Central memory CD8-positive, alpha-beta T cell (primary cell): ENCODE measurements around the gene GPC3.
"Not testable (repeated sequence)": the region's sequence is repeated elsewhere in the genome, so short reads cannot be mapped to it uniquely, and the experiment has no call there.

ENCODE experiments used
- ATAC-seq: fragments of 150-1000 bp; cut with Tn5 transposase; replicated peaks from 2 replicates; pipeline ENCODE4 v1.10.0; 2022; ENCODE audit warnings: mild to moderate bottlenecking, moderate FRiP score, moderate number of reproducible peaks; ENCODE audit not compliant: poor library complexity, severe bottlenecking; ENCODE audit errors: extremely low read depth
- DNase-seq, 2 donors: peaks; one replicate each; pipeline ENCODE4 v3.0.0; 2021; ENCODE audit warnings: low spot score in 2 of 2
- H3K27ac Mint-ChIP-seq: one replicate; pipeline ENCODE4 v1.8.0; 2022; ENCODE audit warnings: low read depth, mild to moderate bottlenecking, moderate library complexity, mixed read lengths
- H3K27me3 Mint-ChIP-seq: one replicate; pipeline ENCODE4 v1.8.0; 2022; ENCODE audit warnings: mixed read lengths
- H3K36me3 Mint-ChIP-seq: one replicate; pipeline ENCODE4 v1.8.0; 2022; ENCODE audit warnings: mild to moderate bottlenecking, moderate library complexity, mixed read lengths; ENCODE audit not compliant: insufficient read depth
- H3K4me1 Mint-ChIP-seq: one replicate; pipeline ENCODE4 v1.8.0; 2022; ENCODE audit warnings: mixed read lengths
- H3K4me3 Mint-ChIP-seq: one replicate; pipeline ENCODE4 v1.8.0; 2022; ENCODE audit warnings: mild to moderate bottlenecking, moderate library complexity, mixed read lengths
- H3K9me3 Mint-ChIP-seq: one replicate; pipeline ENCODE4 v1.8.0; 2022; ENCODE audit warnings: mixed read lengths

GPC3 gene

DNA sequence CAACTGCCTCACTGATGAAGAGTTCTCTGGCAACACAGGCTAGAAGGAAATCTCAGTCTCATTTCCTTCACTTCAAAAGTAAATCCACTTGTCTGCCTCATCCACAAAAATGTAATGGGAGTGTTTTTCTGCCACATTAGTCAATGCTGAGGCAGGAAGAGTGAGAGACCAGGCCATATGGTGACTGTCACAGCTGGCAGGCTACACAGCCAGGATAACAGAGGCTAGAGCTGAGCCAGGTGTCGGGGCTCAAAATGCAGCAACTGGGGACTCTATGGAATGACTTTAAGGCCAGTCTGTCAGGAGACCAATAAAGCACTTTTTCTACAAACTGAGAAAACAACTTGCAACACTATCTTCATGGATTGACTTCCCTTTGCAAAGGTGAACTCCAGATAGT lies 204.2 kb downstream of the GPC3 start:
- H3K27me3 Mint-ChIP-seq, result no peaks in the 10 kb centered on the region
- no peak overlapping the region for H3K27ac Mint-ChIP-seq
- no peak for DNase-seq
- no peaks in the 10 kb centered on the region for H3K4me1 Mint-ChIP-seq
- no peaks in the 10 kb centered on the region for H3K36me3 Mint-ChIP-seq
- no peak for ATAC-seq
- no peak overlapping the region for H3K4me3 Mint-ChIP-seq
- H3K9me3 Mint-ChIP-seq, result no peaks in the 10 kb centered on the region

DNA sequence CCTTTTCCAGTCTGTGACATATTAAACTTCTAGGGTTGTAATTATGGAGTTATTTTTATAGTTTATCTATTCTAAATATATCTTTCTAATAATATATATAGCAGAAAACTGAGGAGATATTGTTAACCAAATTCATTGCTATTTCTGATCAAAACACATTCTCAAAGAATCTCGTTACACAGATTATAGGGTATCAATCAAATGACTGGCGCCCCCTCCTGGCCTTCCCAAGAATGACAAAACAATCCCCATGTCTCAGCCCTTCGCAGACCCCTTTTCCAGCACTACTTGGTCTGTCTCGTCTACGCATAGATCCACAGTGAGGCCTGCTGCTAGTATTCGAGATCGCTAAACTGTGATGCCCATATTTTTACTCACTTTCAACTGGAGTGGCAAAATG lies 209.3 kb downstream of the GPC3 start:
- ATAC-seq, result no peak
- Mint-ChIP-seq H3K27ac (no peak overlapping the region), H3K4me1 (no peaks in the 10 kb centered on the region)

DNA sequence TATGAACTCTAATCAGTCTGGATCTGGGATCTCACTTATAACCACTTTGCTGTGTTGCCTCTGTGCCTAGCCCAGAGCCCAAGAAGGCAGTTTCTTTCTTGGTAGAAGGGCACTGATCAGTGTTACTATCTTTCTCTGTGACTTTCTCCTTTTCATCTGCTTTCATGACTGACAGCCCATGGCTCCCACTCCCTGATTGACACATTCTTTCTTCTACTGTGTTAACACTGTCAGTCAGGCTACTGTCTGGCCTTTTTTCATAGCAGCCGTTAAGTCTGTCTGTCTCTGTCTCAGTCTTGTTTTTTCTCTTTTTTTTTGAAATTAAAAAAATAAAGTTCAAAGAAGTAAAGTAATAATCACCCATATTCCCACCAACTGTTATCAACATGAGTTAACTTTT lies 210.6 kb downstream of the GPC3 start:
- ATAC-seq (no peak), DNase-seq (no peak)
- no peaks in the 10 kb centered on the region for H3K4me1 Mint-ChIP-seq
- H3K9me3 Mint-ChIP-seq, result no peaks in the 10 kb centered on the region
- H3K36me3 Mint-ChIP-seq, result no peaks in the 10 kb centered on the region
- H3K4me3 Mint-ChIP-seq, result no peak overlapping the region
- H3K27ac Mint-ChIP-seq, result no peak overlapping the region
- H3K27me3 Mint-ChIP-seq, result no peaks in the 10 kb centered on the region

More for the DNA sequence above, 209.3 kb downstream of the GPC3 start:
- no peaks in the 10 kb centered on the region for H3K27me3 Mint-ChIP-seq
- no peaks in the 10 kb centered on the region for H3K36me3 Mint-ChIP-seq
- H3K4me3 Mint-ChIP-seq, result no peak overlapping the region
- DNase-seq, result peak in 1 of 2 donors; percentile 12
- H3K9me3 Mint-ChIP-seq, result no peaks in the 10 kb centered on the region

DNA sequence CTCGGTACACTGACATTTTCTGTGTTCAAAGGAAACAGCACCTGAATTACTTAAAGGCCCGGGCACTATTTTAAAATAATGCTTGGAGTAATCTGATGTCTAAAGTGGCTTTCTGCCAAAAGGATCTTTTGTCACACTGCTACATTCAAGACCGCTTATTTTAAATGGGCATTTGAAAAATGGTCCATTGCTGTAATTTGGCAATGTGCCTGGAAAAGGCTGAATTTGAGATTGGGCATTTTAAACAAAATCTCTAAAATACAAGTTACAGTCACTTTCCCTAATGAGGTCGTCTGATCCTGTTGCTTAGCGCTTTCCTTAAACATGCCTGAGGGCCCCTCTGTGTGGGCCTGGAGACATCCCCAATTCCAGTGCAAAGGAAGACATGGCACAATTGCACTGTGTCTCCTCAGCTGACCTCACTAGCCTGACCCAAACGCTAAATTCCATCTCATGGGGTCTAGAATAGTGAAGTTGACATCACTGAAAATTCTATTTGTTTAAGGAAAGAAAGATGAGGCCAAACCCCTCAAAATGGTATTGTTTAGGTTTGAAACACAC lies 214.2 kb downstream of the GPC3 start:
- Mint-ChIP-seq H3K9me3 (no peaks in the 10 kb centered on the region), H3K4me1 (no peaks in the 10 kb centered on the region), H3K27me3 (no peaks in the 10 kb centered on the region), H3K36me3 (no peaks in the 10 kb centered on the region), H3K27ac (no peak overlapping the region), H3K4me3 (no peak overlapping the region)
- ATAC-seq (no peak), DNase-seq (no peak)

DNA sequence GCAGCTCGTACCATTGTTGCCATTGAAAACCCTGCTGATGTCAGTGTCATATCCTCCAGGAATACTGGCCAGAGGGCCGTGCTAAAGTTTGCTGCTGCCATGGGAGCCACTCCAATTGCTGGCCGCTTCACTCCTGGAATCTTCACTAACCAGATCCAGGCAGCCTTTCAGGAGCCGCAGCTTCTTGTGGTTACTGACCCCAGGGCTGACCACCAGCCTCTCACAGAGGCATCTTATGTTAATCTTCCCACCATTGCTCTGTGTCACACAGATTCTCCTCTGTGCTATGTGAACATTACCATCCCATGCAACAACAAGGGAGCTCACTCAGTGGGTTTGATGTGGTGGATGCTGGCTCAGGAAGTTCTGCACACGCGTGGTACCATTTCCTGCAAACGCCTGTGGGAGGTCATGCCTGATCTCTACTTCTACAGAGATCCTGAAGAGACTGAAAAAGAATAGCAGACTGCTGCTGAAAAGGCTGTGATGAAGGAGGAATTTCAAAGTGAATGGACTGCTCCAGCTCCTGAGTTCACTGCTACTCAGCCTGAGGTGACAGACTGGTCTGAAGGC lies 222.3 kb downstream of the GPC3 start:
- H3K27me3 Mint-ChIP-seq, result peaks cover 13% of the 10 kb centered on the region
- not testable (repeated sequence) for H3K27ac Mint-ChIP-seq, H3K4me1 Mint-ChIP-seq, ATAC-seq, H3K4me3 Mint-ChIP-seq, H3K9me3 Mint-ChIP-seq, H3K36me3 Mint-ChIP-seq, DNase-seq

DNA sequence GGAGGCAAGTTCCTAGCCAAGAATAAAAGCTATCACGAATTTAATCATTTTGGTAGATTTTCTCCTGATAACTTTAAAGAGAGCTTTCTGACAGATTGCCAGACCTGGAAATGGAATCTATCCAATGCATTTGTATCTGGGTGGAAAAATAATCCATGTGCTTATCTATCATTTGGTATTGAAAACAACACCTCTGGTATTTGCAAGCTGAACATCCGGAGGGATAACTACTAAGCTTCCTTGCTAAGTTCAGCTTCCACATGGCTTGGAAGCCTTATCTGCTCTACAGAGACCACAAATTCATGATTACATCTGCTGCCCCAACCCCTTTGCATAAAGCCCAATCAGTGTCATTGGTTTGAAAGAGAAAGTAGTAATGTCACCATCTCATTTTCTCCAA lies 230.7 kb downstream of the GPC3 start:
- Mint-ChIP-seq H3K4me3 (no peak overlapping the region), H3K36me3 (no peaks in the 10 kb centered on the region), H3K27ac (no peak overlapping the region), H3K9me3 (no peaks in the 10 kb centered on the region), H3K4me1 (no peaks in the 10 kb centered on the region), H3K27me3 (no peaks in the 10 kb centered on the region)
- DNase-seq (no peak), ATAC-seq (no peak)

DNA sequence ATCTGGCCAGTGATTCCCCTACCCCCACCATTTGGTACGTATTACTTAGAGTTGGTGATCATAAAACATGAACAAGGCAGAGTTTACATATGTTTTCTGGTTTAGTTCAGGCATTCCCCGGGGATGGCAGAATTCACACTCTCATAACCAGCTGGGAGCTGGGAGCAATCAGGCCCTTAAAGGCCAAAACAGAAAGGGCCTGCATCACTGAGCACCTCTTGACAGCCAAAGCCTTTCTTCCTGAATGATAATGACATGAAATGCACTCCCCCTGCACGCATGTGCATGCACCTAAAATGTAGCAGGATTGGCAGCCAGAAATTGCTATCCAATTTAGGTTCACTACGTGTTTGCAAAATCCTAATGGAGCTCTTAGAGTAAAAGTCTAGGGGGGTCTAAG lies 235.4 kb downstream of the GPC3 start:
- ATAC-seq, result no peak
- Mint-ChIP-seq H3K27ac (no peak overlapping the region), H3K9me3 (no peaks in the 10 kb centered on the region), H3K4me1 (no peaks in the 10 kb centered on the region), H3K36me3 (no peaks in the 10 kb centered on the region), H3K4me3 (no peak overlapping the region), H3K27me3 (no peaks in the 10 kb centered on the region)
- DNase-seq, result no peak

DNA sequence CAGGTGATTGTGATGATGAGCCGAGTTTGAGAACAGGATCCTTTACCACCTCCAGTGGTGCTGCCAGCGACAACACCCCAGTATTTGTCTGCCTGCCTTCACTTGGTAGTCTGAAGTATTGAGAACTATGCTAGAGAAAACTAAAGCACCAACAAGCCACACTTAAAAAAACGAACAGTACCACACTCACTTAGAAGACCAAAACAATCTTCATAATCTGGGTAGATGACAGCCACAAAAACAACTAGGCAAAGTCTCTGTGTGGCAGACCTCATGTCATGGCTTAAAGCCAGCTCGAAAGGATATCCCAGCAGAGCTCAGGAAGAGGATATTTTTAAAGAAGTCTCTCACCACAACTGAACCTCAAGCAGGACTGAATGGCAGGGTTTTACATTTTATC lies 236.0 kb downstream of the GPC3 start:
- no peaks in the 10 kb centered on the region for H3K9me3 Mint-ChIP-seq
- no peaks in the 10 kb centered on the region for H3K4me1 Mint-ChIP-seq
- no peaks in the 10 kb centered on the region for H3K27me3 Mint-ChIP-seq
- DNase-seq (no peak), ATAC-seq (no peak)
- no peak overlapping the region for H3K27ac Mint-ChIP-seq
- H3K4me3 Mint-ChIP-seq, result no peak overlapping the region
- H3K36me3 Mint-ChIP-seq, result no peaks in the 10 kb centered on the region

DNA sequence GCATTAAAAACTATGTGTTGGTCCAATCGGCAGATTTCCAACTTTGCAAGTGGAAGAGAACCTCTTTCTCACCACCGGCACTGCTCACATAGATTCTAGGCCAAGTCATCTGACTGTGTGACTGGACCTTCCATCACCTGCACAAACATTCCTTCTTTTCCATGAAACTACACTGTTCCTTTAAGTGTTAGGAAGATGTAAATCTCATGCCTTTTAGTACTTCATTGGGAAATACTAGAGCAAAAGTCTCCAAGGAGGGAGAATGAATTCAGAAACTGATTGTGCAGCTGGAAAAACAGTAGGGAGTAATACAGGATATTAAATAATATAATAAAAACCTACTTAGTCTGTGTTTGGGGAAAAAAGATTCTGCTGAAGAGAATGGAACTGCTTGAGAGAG lies 238.2 kb downstream of the GPC3 start:
- H3K27ac Mint-ChIP-seq, result no peak overlapping the region
- no peak overlapping the region for H3K4me3 Mint-ChIP-seq
- ATAC-seq (no peak), DNase-seq (no peak)
- H3K9me3 Mint-ChIP-seq, result no peaks in the 10 kb centered on the region
- H3K27me3 Mint-ChIP-seq, result no peaks in the 10 kb centered on the region
- H3K36me3 Mint-ChIP-seq, result no peaks in the 10 kb centered on the region
- H3K4me1 Mint-ChIP-seq, result no peaks in the 10 kb centered on the region

DNA sequence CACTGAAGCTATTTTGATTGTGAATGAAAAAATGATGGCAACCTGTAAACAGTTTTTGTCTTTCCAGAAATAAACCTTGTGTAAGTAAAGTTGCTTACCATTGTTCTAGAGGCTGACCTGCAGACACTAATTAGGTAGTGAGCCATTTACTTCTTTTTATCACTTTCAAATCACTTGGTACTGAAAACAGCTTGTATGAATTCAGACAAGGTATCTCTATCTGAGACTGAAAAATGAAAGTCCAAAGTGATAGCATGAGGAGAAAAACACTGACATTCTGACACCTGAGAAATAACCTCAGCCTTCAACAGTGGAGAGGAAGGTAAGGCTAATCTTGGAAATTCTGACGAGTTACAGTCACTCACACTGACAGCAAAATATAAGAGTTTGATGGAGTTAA lies 238.8 kb downstream of the GPC3 start:
- no peaks in the 10 kb centered on the region for H3K27me3 Mint-ChIP-seq
- H3K4me1 Mint-ChIP-seq, result no peaks in the 10 kb centered on the region
- no peaks in the 10 kb centered on the region for H3K36me3 Mint-ChIP-seq
- no peak overlapping the region for H3K27ac Mint-ChIP-seq
- no peak for DNase-seq
- ATAC-seq, result no peak
- H3K4me3 Mint-ChIP-seq, result no peak overlapping the region
- H3K9me3 Mint-ChIP-seq, result no peaks in the 10 kb centered on the region

DNA sequence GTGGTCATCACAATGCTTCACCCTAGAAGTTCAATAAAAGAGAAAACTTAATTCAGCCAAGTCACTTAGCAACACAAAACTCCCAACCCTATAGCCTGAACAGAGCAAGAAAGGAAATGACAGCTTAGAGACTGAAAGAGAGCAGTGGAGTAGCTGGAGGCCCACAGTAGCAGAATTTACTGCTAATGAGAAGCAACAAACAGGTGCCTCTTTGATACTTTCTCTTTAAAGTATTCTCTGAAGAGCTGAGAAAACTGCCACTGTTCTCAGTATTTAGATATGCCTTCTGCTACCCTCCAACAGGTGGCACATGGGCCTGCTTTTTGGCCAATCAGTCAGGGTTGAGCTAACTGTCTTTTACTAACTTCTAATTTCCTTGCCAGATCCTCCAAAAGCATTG lies 240.0 kb downstream of the GPC3 start:
- peak; percentile 24 for ATAC-seq
- H3K27ac Mint-ChIP-seq, result no peak overlapping the region
- DNase-seq, result no peak
- no peak overlapping the region for H3K4me3 Mint-ChIP-seq
- H3K4me1 Mint-ChIP-seq, result no peaks in the 10 kb centered on the region
- no peaks in the 10 kb centered on the region for H3K9me3 Mint-ChIP-seq
- H3K27me3 Mint-ChIP-seq, result no peaks in the 10 kb centered on the region
- no peaks in the 10 kb centered on the region for H3K36me3 Mint-ChIP-seq

DNA sequence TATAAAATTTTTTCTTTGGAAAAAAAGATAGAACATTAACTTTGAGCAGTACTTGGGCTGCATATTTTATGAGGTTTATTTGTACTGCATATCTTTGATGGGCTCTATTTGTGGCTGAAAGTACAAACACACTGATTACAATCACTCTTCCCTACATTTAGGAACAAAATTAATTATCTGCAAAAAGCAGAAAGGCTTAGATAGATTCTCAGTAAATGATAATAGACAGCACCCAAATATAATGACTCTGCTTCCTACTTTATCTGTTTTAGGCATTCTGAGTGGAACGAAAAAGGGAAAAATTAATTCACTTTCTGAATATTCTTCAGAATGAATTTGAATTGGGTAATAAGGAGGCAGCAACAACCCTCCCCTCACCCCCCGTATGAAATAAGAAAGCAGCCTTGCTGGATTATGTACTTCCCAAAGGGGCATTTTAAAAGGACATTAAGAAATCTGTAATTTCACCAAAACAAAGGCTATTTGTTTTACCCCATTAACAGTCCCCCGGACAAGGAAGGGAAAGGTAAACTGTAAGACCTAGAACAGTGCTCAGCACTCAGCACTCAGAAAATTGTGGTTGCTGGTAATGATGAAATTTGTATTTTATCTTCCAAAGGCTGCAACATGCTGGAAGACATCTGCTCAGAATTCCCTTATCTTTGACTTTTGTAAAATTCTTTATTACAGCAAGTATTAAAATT lies 242.6 kb downstream of the GPC3 start:
- H3K36me3 Mint-ChIP-seq, result no peaks in the 10 kb centered on the region
- no peaks in the 10 kb centered on the region for H3K27me3 Mint-ChIP-seq
- ATAC-seq (no peak), DNase-seq (no peak)
- H3K4me3 Mint-ChIP-seq, result no peak overlapping the region
- no peaks in the 10 kb centered on the region for H3K9me3 Mint-ChIP-seq
- H3K4me1 Mint-ChIP-seq, result no peaks in the 10 kb centered on the region
- H3K27ac Mint-ChIP-seq, result no peak overlapping the region

DNA sequence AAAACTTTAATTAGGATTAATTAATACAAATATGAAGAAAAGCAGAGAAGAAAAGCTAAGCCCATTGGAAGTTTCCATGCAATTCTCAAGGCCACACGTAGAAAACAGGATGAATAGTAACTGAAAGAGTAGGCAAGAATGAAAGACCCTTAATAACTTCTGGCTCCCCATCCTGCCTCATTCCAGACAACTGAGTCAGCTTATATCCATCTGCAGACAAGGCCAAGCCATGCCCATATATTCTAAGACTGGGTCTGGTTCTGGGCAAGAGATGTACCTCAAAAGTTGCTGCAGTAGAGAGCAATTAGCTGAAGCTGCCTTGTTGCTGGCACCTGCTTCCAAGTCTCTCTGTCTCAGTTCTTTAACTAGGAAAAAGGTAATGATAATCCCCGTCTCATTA lies 244.1 kb downstream of the GPC3 start:
- Mint-ChIP-seq H3K4me1 (no peaks in the 10 kb centered on the region), H3K27me3 (no peaks in the 10 kb centered on the region), H3K9me3 (no peaks in the 10 kb centered on the region), H3K27ac (no peak overlapping the region), H3K36me3 (no peaks in the 10 kb centered on the region), H3K4me3 (no peak overlapping the region)
- DNase-seq (no peak), ATAC-seq (no peak)
